Subcutaneous adipose tissue (tissue), 4 donors: ENCODE data around the gene CSNK1A1. TPM values are rescaled to one million over a fixed set of nuclear protein-coding genes. Genes with fewer than 3 reads are reported as not detected.

Experiments
- CTCF ChIP-seq: fragments of 450-650 bp; IDR thresholded peaks from one replicate; pipeline ENCODE4 v1.5.1; 2016; ENCODE audit warnings: low read depth, mild to moderate bottlenecking, control low read depth, antibody characterized with exemption, moderate library complexity
- total RNA-seq, 4 donors: library from RNA; depleted of rRNA; stranded (reverse); fragments of >200 nt; gene quantifications; one replicate each; pipeline ENCODE4 v1.1.0, GENCODE V29; 2016

The CSNK1A1 gene
- total RNA-seq, 4 donors from 2014 or later, result 149 to 210 (median 162) TPM

DNA sequence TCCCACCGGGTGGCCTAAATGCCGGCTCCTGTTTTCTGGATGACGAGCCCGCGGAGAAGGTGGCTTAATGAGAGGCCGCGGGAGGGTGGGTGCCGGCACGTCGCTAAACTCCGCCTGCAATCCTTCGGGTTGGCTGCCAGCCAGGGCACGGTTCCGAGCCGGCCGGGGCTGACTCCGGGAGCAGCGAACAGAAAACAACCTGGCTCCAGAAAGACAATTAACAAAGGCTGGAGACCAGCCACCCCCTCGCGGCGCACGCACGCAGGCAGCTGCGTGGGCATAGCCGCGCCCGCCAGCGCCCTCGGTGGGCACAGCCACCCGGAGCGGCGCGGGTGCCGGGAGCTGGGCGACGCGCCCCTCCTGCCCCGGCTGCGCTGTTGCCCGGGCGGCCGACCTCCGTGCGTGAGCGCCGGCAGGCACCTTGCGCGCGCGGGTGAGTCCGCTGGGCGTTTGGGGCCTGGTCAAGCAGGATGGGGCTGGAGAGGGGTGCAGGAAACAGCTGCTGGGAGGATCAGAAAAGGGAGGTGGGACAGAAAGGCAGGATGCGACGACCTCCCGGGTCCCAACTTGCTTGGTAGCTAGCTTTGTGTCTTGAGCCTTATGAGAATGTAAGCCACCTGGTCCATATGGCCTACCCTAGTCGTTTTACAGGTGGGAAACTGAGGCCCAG, 30.1 kb upstream of the CSNK1A1 start, which contains the start of gene ARHGEF37:
TSS of gene ARHGEF37 (plus strand) at position 307 of the 670 bp plus-strand sequence. CDS start 16,272 bp downstream, outside the sequence.
- TF ChIP-seq CTCF, result no peak

DNA sequence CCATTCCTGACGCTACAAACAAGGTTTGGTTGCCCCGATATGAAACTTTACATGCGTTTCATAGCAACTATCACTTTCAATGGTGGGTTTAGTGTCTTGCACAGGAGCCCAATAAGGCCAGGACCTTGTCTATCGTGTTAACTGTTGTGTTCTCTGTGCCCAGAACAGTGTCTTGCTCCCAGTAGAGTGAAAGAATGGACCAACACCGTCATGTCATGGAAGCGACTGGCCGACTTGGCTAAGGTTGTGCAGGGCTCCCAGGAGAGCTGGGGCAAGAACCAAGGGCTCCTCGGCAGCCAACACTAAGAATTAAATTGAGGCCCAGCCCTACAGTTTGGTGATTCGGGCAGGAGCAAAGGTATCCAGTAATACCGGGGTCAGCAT, 29.6 kb upstream of the CSNK1A1 start:
- TF ChIP-seq CTCF, result no peak

GRCh38 chr5:149578896-149579295, 27.7 kb upstream of the CSNK1A1 start:
- TF ChIP-seq CTCF, result no peak

DNA sequence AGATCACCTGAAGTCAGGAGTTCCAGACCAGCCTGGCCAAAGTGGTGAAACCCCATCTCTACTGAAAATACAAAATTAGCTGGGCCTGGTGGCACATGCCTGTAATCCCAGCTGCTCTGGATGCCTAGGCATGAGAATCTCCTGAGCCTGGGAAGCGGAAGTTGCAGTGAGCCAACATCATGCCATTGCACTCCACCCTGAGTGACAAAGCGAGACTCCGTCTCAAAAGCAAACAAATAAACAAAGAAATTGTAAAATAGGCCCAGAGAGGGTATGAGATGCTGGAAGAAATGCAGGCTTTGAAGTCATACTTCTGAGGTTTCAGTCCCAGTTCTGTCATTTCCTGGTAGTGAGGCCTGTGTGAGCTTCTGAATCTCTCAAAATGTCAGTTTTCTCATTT, 24.8 kb upstream of the CSNK1A1 start:
- no peak for TF ChIP-seq CTCF

DNA sequence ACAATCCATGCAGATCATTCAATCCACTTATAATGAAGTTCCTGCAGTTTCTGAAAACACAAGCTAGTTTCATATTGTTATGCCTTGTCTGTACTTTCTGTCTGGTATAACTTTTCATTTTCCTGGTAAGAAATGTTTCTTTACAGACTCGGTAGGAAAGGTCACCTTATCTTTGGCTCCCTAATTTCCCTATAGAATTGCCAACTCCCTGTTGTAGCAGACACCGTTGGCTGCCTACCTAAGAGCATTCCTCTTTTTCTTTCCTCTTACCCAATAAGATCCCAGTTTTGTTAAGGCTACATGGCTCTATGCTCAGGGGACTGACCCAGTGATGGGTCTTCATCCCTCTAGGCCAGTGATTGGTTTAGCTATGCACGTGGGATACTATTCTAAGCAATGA, 23.9 kb upstream of the CSNK1A1 start:
- TF ChIP-seq CTCF, result no peak

DNA sequence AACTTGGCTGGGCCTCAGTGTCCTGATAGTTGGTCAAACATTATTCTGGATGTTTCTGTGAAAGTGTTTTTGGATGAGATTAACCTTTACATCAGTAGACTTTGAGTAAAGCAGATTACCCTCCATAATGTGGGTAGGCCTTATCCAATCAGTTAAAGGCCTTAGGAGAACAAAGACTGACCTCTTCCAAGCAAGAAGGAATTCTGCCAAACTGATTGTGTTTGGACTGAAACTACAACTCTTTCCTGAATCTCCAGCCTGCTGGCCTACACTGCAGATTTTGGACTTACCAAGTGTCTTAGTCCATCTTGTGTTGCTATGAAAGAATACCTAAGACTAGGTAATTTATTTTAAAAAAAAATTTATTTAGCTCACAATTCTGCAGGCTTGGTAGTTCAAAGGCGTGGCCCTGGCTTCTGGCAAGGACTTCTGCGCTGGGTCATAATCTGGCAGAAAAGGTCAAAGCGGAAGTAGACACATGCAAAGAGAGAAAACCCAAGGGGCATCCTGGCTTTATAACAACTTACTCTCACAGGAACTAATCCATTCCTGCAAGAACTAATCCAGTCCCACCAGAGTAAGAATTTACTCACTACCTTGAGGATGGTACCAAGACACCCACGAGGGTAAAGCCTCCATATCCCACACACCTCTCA, 21.5 kb upstream of the CSNK1A1 start:
- TF ChIP-seq CTCF, result no peak

DNA sequence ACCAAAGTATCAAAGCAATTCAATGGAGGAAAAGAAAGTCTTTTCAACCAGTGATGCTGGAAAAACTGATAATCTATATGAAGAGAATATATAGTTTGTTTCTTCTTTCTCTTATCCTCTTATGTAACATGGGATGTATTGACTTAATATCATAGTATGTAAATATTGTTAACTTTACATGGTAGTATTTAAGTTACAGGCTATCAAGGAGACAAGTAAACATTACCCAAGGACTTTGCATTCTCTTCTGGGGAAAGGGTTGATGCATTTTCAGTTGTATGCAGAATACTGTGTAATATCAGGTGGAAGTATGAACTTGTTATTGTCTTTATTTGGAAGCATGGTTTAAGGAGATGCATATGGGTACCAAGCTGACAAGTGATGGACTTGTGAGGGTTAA, 20.9 kb upstream of the CSNK1A1 start:
- no peak for TF ChIP-seq CTCF
